Liver (tissue), 3 donors: ENCODE measurements around the gene RELT.

Source experiments
- FOXA1 ChIP-seq: IDR thresholded peaks from 2 replicates; pipeline ENCODE4 v1.6.1; 2016; ENCODE audit warnings: antibody characterized with exemption
- GABPA ChIP-seq, 2 donors: IDR thresholded peaks in 1 of 2; conservative IDR thresholded peaks in 1 of 2; 2 replicates each; pipeline ENCODE4 v1.6.1; 2016; ENCODE audit warnings: antibody characterized with exemption in 2 of 2, mild to moderate bottlenecking in 1 of 2, moderate library complexity in 1 of 2
- JUND ChIP-seq, 2 donors: IDR thresholded peaks; 2 replicates each; pipeline ENCODE4 v1.6.1; 2016; ENCODE audit warnings: antibody characterized with exemption in 2 of 2
- RAD21 ChIP-seq, 2 donors: IDR thresholded peaks; 2 replicates each; pipeline ENCODE4 v1.6.1; 2016; ENCODE audit warnings: antibody characterized with exemption in 2 of 2, mild to moderate bottlenecking in 2 of 2
- RXRA ChIP-seq, 2 donors: IDR thresholded peaks; 2 replicates each; pipeline ENCODE4 v1.6.1; 2017 to 2018; ENCODE audit warnings: antibody characterized with exemption in 2 of 2, mild to moderate bottlenecking in 1 of 2
- SP1 ChIP-seq: IDR thresholded peaks from 2 replicates; pipeline ENCODE4 v1.6.1; 2018; ENCODE audit warnings: antibody characterized with exemption, mild to moderate bottlenecking
- TAF1 ChIP-seq: conservative IDR thresholded peaks from 2 replicates; pipeline ENCODE4 v1.6.1; 2016; ENCODE audit warnings: antibody characterized with exemption, mild to moderate bottlenecking
- YY1 ChIP-seq: IDR thresholded peaks from 2 replicates; pipeline ENCODE4 v1.6.1; 2016; ENCODE audit warnings: antibody characterized with exemption, mild to moderate bottlenecking
- TF ChIP-seq, protein P1 (sequence below): fragments of 150-350 bp; IDR thresholded peaks from 2 replicates; pipeline ENCODE4 v1.5.1; 2017; ENCODE audit warnings: improper control_type of control experiment, low read depth, low read length; ENCODE audit not compliant: missing input control
- TF ChIP-seq, protein P2 (sequence below): IDR thresholded peaks from 2 replicates; pipeline ENCODE4 v1.6.1; 2016; ENCODE audit warnings: antibody characterized with exemption
- TF ChIP-seq, protein P3 (sequence below): IDR thresholded peaks from 2 replicates; pipeline ENCODE4 v1.6.1; 2016; ENCODE audit warnings: antibody characterized with exemption, mild to moderate bottlenecking
- donor health status: healthy.
- donor health status: healthy.

DNA sequence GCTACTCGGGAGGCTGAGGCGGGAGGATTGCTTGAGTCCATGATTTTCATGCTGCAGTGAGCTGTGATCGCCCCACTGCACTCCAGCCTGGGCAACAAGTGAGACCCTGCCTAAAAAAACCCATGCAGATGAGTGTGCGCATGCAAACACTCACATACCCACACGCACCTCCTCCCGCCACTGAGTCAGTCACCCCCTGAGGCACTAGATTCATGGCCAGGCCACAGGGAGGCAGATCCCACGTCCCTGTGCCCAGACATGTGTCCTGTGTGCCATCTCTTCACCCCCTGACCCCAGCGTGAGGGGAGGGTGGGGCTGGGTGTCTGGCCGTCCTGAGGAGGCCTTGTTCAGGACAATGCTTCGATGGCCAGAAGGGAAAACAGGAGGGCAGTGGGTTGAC lies 15.5 kb downstream of the RELT start:
- TF ChIP-seq JUND (IDR thresholded peaks at IDR 0.05) (no peak), TAF1 (no peak), SP1 (no peak), RAD21 (IDR thresholded peaks at IDR 0.05) (no peak), RXRA (IDR thresholded peaks at IDR 0.05) (no peak), FOXA1 (no peak), YY1 (no peak), GABPA (IDR thresholded peaks at IDR 0.05 in 1 of 2, conservative IDR thresholded peaks at IDR 0.05 in 1 of 2) (no peak)
- TF ChIP-seq, protein P1, sequence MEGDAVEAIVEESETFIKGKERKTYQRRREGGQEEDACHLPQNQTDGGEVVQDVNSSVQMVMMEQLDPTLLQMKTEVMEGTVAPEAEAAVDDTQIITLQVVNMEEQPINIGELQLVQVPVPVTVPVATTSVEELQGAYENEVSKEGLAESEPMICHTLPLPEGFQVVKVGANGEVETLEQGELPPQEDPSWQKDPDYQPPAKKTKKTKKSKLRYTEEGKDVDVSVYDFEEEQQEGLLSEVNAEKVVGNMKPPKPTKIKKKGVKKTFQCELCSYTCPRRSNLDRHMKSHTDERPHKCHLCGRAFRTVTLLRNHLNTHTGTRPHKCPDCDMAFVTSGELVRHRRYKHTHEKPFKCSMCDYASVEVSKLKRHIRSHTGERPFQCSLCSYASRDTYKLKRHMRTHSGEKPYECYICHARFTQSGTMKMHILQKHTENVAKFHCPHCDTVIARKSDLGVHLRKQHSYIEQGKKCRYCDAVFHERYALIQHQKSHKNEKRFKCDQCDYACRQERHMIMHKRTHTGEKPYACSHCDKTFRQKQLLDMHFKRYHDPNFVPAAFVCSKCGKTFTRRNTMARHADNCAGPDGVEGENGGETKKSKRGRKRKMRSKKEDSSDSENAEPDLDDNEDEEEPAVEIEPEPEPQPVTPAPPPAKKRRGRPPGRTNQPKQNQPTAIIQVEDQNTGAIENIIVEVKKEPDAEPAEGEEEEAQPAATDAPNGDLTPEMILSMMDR: no peak
- TF ChIP-seq, protein P2, sequence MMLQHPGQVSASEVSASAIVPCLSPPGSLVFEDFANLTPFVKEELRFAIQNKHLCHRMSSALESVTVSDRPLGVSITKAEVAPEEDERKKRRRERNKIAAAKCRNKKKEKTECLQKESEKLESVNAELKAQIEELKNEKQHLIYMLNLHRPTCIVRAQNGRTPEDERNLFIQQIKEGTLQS: no peak
- TF ChIP-seq, protein P3, sequence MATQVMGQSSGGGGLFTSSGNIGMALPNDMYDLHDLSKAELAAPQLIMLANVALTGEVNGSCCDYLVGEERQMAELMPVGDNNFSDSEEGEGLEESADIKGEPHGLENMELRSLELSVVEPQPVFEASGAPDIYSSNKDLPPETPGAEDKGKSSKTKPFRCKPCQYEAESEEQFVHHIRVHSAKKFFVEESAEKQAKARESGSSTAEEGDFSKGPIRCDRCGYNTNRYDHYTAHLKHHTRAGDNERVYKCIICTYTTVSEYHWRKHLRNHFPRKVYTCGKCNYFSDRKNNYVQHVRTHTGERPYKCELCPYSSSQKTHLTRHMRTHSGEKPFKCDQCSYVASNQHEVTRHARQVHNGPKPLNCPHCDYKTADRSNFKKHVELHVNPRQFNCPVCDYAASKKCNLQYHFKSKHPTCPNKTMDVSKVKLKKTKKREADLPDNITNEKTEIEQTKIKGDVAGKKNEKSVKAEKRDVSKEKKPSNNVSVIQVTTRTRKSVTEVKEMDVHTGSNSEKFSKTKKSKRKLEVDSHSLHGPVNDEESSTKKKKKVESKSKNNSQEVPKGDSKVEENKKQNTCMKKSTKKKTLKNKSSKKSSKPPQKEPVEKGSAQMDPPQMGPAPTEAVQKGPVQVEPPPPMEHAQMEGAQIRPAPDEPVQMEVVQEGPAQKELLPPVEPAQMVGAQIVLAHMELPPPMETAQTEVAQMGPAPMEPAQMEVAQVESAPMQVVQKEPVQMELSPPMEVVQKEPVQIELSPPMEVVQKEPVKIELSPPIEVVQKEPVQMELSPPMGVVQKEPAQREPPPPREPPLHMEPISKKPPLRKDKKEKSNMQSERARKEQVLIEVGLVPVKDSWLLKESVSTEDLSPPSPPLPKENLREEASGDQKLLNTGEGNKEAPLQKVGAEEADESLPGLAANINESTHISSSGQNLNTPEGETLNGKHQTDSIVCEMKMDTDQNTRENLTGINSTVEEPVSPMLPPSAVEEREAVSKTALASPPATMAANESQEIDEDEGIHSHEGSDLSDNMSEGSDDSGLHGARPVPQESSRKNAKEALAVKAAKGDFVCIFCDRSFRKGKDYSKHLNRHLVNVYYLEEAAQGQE: no peak
